GM12801 (cell line): ENCODE results near the gene SLC25A45.

Source experiments
- CTCF ChIP-seq: IDR thresholded peaks from one replicate; pipeline ENCODE4 v1.5.1; 2011; ENCODE audit warnings: control low read depth; ENCODE audit not compliant: insufficient read length; ENCODE audit errors: extremely low read depth

Gene SLC25A45

GRCh38 chr11:65423516-65424204 is 41.2 kb upstream of the SLC25A45 start:
- no peak for TF ChIP-seq CTCF

- no peak for TF ChIP-seq CTCF
Observed at GRCh38 chr11:65422633-65423515, 40.4 kb upstream of the SLC25A45 start, which contains the start of gene NEAT1. NEAT1 (plus strand) TSS chr11:65422798.

GRCh38 chr11:65421794-65422632 is 39.6 kb upstream of the SLC25A45 start:
- no peak for TF ChIP-seq CTCF

- TF ChIP-seq CTCF = no peak
Observed at GRCh38 chr11:65420979-65421793, 38.7 kb upstream of the SLC25A45 start.

GRCh38 chr11:65420506-65420905 is 38.1 kb upstream of the SLC25A45 start:
- TF ChIP-seq CTCF = no peak

GRCh38 chr11:65419772-65420481 is 37.5 kb upstream of the SLC25A45 start:
- TF ChIP-seq CTCF = no peak
